Prostate gland (tissue), 2 donors: Measurements from ENCODE around the gene PTGER3.

Experiments
- CTCF ChIP-seq, 4 experiments: fragments of 200-600 bp in 2 of 4; fragments of 450-650 bp in 2 of 4; sonication (generic) in 2 of 4; IDR thresholded peaks; 1 replicate in 3 of 4; 2 replicates in 1 of 4; pipeline ENCODE4 v1.5.1; 2016 to 2019; ENCODE audit warnings: antibody characterized with exemption in 4 of 4, mild to moderate bottlenecking in 2 of 4, moderate library complexity in 2 of 4
- POLR2AphosphoS5 ChIP-seq: sonication (generic); formaldehyde crosslinking; IDR thresholded peaks from one replicate; pipeline ENCODE4 v1.6.1; 2017; ENCODE audit warnings: antibody characterized with exemption

GRCh38 chr1:70966018-70966638 lies 81.5 kb downstream of the PTGER3 start:
- TF ChIP-seq CTCF (IDR thresholded peaks at IDR 0.05) (peak in 1 of 4 experiments; percentile 55), POLR2AphosphoS5 (no peak)
